Gastroesophageal sphincter (tissue), 3 donors: ENCODE measurements around the gene KCNH2.

Experiments used
- EP300 ChIP-seq: sonication (generic); formaldehyde crosslinking; IDR thresholded peaks from one replicate; pipeline ENCODE4 v1.6.1; 2017; ENCODE audit warnings: antibody characterized with exemption, mild to moderate bottlenecking
- TF ChIP-seq, protein P1 (sequence below), 4 experiments: fragments of 200-600 bp in 2 of 4; fragments of 450-650 bp in 2 of 4; sonication (generic) in 1 of 4; IDR thresholded peaks; one replicate each; pipeline ENCODE4 v1.5.1; 2017 to 2019; ENCODE audit warnings: antibody characterized with exemption in 4 of 4, mild to moderate bottlenecking in 2 of 4, moderate library complexity in 2 of 4

GRCh38 chr7:150983893-150984368 is 5.8 kb upstream of the KCNH2 start:
- TF ChIP-seq, protein P1, sequence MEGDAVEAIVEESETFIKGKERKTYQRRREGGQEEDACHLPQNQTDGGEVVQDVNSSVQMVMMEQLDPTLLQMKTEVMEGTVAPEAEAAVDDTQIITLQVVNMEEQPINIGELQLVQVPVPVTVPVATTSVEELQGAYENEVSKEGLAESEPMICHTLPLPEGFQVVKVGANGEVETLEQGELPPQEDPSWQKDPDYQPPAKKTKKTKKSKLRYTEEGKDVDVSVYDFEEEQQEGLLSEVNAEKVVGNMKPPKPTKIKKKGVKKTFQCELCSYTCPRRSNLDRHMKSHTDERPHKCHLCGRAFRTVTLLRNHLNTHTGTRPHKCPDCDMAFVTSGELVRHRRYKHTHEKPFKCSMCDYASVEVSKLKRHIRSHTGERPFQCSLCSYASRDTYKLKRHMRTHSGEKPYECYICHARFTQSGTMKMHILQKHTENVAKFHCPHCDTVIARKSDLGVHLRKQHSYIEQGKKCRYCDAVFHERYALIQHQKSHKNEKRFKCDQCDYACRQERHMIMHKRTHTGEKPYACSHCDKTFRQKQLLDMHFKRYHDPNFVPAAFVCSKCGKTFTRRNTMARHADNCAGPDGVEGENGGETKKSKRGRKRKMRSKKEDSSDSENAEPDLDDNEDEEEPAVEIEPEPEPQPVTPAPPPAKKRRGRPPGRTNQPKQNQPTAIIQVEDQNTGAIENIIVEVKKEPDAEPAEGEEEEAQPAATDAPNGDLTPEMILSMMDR (IDR thresholded peaks at IDR 0.05) = no peak
- no peak for TF ChIP-seq EP300
